CD4-positive, CD25-positive, alpha-beta regulatory T cell (primary cell): Measurements from ENCODE around the gene ENDOV. TPM values are rescaled to one million over a fixed set of nuclear protein-coding genes. Genes with fewer than 3 reads are reported as not detected.

Experiments used
- ATAC-seq, 2 donors: fragments of 150-1000 bp; cut with Tn5 transposase; one replicate each; pipeline ENCODE4 v1.10.0; 2021; ENCODE audit warnings: low read depth in 2 of 2, moderate number of reproducible peaks in 2 of 2, moderate library complexity in 1 of 2
- DNase-seq, 3 donors: peaks; one replicate each; pipeline versions ENCODE4 v3.0.0 to v3.0.0-alpha.2; 2012 to 2022; ENCODE audit warnings: mixed read lengths in 1 of 3
- H3K27ac ChIP-seq: one replicate; pipeline ENCODE4 v1.7.0; 2013; ENCODE audit warnings: mild to moderate bottlenecking, low read length; ENCODE audit not compliant: insufficient read depth, poor library complexity, severe bottlenecking
- H3K27me3 ChIP-seq: one replicate; pipeline ENCODE4 v1.7.0; 2013; ENCODE audit warnings: low read length; ENCODE audit not compliant: control insufficient read depth, insufficient read depth
- H3K36me3 ChIP-seq: one replicate; pipeline ENCODE4 v1.7.0; 2013; ENCODE audit warnings: mild to moderate bottlenecking, low read length, moderate library complexity; ENCODE audit not compliant: control insufficient read depth, insufficient read depth
- H3K4me1 ChIP-seq: 2 replicates; pipeline ENCODE4 v1.7.0; 2013; ENCODE audit warnings: mild to moderate bottlenecking, low read length; ENCODE audit not compliant: insufficient read depth, control insufficient read depth, poor library complexity, severe bottlenecking
- H3K4me3 ChIP-seq: one replicate; pipeline ENCODE4 v1.7.0; 2013; ENCODE audit warnings: low read depth, mild to moderate bottlenecking, low read length, moderate library complexity
- H3K9me3 ChIP-seq, 2 experiments: 1 replicate in 1 of 2; 2 replicates in 1 of 2; pipeline ENCODE4 v1.7.0; 2013; ENCODE audit warnings: low read length in 2 of 2, mild to moderate bottlenecking in 1 of 2, moderate library complexity in 1 of 2; ENCODE audit not compliant: control insufficient read depth in 2 of 2
- H3K27ac Mint-ChIP-seq, 3 donors: one replicate each; pipeline ENCODE4 v1.8.0; 2020 to 2022; ENCODE audit warnings: mild to moderate bottlenecking in 3 of 3, mixed read lengths in 3 of 3, moderate library complexity in 2 of 3
- H3K27me3 Mint-ChIP-seq: one replicate; pipeline ENCODE4 v1.8.0; 2022; ENCODE audit warnings: mild to moderate bottlenecking, mixed read lengths
- H3K36me3 Mint-ChIP-seq: one replicate; pipeline ENCODE4 v1.8.0; 2020; ENCODE audit warnings: mixed read lengths
- H3K4me1 Mint-ChIP-seq, 4 donors: one replicate each; pipeline ENCODE4 v1.8.0; 2020 to 2022; ENCODE audit warnings: mixed read lengths in 4 of 4, mild to moderate bottlenecking in 1 of 4
- H3K4me3 Mint-ChIP-seq, 4 donors: one replicate each; pipeline ENCODE4 v1.8.0; 2020 to 2022; ENCODE audit warnings: mild to moderate bottlenecking in 4 of 4, mixed read lengths in 4 of 4, moderate library complexity in 3 of 4
- H3K9me3 Mint-ChIP-seq, 7 donors: one replicate each; pipeline ENCODE4 v1.8.0; 2020 to 2022; ENCODE audit warnings: mixed read lengths in 7 of 7, mild to moderate bottlenecking in 3 of 7, moderate library complexity in 2 of 7
- polyA plus RNA-seq, 4 donors: library from polyadenylated mRNA; unstranded; fragments of 300-500 nt; fragmentation: Illumina TruSeq; gene quantifications; one replicate each; pipeline ENCODE4 v1.2.3, GENCODE V29; 2021
- total RNA-seq: library from RNA; stranded (reverse); gene quantifications from one replicate; pipeline ENCODE4 v1.2.3, GENCODE V29; 2022

The ENDOV gene
- total and polyA plus RNA-seq, 5 donors from 2014 or later: 6.7 to 13.1 (median 8.1) TPM

- Mint-ChIP-seq H3K4me3 (no peak overlapping the region), H3K9me3 (no peaks in the 10 kb centered on the region), H3K27me3 (peaks cover 50% of the 10 kb centered on the region), H3K27ac (peak overlapping the region in 1 of 3 donors; percentile 20), H3K4me1 (no peaks in the 10 kb centered on the region), H3K36me3 (no peaks in the 10 kb centered on the region)
- Histone ChIP-seq H3K27me3 (peaks cover under 1% of the 10 kb centered on the region), H3K9me3 (no peaks in the 10 kb centered on the region), H3K36me3 (no peaks in the 10 kb centered on the region), H3K4me3 (no peak overlapping the region), H3K4me1 (no peaks in the 10 kb centered on the region), H3K27ac (no peak overlapping the region)
- ATAC-seq (no peak), DNase-seq (no peak)
These were observed 46.7 kb downstream of the ENDOV start for GRCh38 chr17:80461528-80462160.

DNA sequence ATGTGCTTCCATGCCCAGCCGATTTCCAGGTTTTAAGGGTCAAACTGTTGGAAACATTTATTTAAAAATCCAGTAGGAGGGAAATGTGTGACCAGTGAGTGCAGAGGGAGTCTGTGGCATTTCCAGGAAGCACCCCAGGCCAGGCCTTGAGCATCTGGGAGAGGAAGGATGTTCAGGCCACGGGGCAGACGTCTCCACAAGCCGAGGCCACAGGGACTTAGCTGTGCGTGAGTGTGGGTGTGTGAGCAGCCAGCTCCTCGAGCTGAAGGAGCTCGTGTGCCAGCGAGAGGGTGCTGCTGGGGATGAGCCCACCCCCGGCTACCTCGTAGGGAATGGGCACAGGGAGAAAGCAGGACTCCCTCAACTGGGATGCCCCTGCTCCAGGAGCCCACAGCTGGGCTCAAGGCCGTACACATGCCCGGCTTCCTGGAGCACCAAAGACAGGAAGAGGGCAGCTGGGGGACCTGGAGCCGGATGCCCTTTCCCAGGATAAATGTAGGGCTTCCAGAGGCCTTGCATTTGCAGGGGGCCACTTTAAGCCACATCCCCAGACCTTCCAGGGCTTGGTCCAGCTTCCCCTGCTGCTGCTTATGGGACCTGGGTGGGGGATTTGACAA, 48.9 kb downstream of the ENDOV start:
- H3K9me3 ChIP-seq: no peaks in the 10 kb centered on the region
- no peaks in the 10 kb centered on the region for H3K36me3 ChIP-seq
- DNase-seq (no peak), ATAC-seq (no peak)
- Mint-ChIP-seq H3K27ac (no peak overlapping the region), H3K27me3 (peaks cover 42% of the 10 kb centered on the region), H3K36me3 (no peaks in the 10 kb centered on the region), H3K4me1 (no peaks in the 10 kb centered on the region), H3K9me3 (peaks cover 0 to 2% (median 0%) of the 10 kb centered on the region in 7 donors), H3K4me3 (no peak overlapping the region)
- H3K27ac ChIP-seq: no peak overlapping the region
- H3K4me3 ChIP-seq: no peak overlapping the region
- H3K27me3 ChIP-seq: peaks cover 6% of the 10 kb centered on the region
- no peaks in the 10 kb centered on the region for H3K4me1 ChIP-seq

GRCh38 chr17:80464486-80464885, 49.5 kb downstream of the ENDOV start:
- H3K27ac Mint-ChIP-seq: no peak overlapping the region
- no peak for ATAC-seq
- H3K9me3 ChIP-seq: no peaks in the 10 kb centered on the region
- peaks cover 0 to 2% (median 0%) of the 10 kb centered on the region in 7 donors for H3K9me3 Mint-ChIP-seq
- no peak overlapping the region for H3K4me3 Mint-ChIP-seq
- no peak for DNase-seq
- H3K27me3 Mint-ChIP-seq: peaks cover 36% of the 10 kb centered on the region
- H3K27me3 ChIP-seq: peaks cover 6% of the 10 kb centered on the region
- H3K4me1 Mint-ChIP-seq: no peaks in the 10 kb centered on the region
- H3K27ac ChIP-seq: no peak overlapping the region
- no peak overlapping the region for H3K4me3 ChIP-seq
- H3K36me3 Mint-ChIP-seq: no peaks in the 10 kb centered on the region
- H3K36me3 ChIP-seq: no peaks in the 10 kb centered on the region
- no peaks in the 10 kb centered on the region for H3K4me1 ChIP-seq

GRCh38 chr17:80465327-80465974, 50.5 kb downstream of the ENDOV start:
- Mint-ChIP-seq H3K4me1 (no peaks in the 10 kb centered on the region), H3K27ac (no peak overlapping the region), H3K4me3 (no peak overlapping the region), H3K36me3 (no peaks in the 10 kb centered on the region), H3K9me3 (peaks cover 0 to 2% (median 0%) of the 10 kb centered on the region in 7 donors), H3K27me3 (peaks cover 34% of the 10 kb centered on the region)
- no peak overlapping the region for H3K4me3 ChIP-seq
- DNase-seq: no peak
- H3K27ac ChIP-seq: no peak overlapping the region
- H3K27me3 ChIP-seq: peaks cover 6% of the 10 kb centered on the region
- no peaks in the 10 kb centered on the region for H3K4me1 ChIP-seq
- no peaks in the 10 kb centered on the region for H3K9me3 ChIP-seq
- no peaks in the 10 kb centered on the region for H3K36me3 ChIP-seq
- no peak for ATAC-seq

GRCh38 chr17:80466188-80466705, 51.3 kb downstream of the ENDOV start:
- no peak overlapping the region for H3K27ac Mint-ChIP-seq
- no peak overlapping the region for H3K4me3 Mint-ChIP-seq
- no peak for DNase-seq
- no peaks in the 10 kb centered on the region for H3K36me3 Mint-ChIP-seq
- Histone ChIP-seq H3K27ac (no peak overlapping the region), H3K4me1 (no peaks in the 10 kb centered on the region), H3K9me3 (no peaks in the 10 kb centered on the region), H3K4me3 (no peak overlapping the region), H3K27me3 (peaks cover 6% of the 10 kb centered on the region), H3K36me3 (no peaks in the 10 kb centered on the region)
- ATAC-seq: no peak
- peaks cover 28% of the 10 kb centered on the region for H3K27me3 Mint-ChIP-seq
- H3K9me3 Mint-ChIP-seq: peaks cover 0 to 2% (median 0%) of the 10 kb centered on the region in 7 donors
- H3K4me1 Mint-ChIP-seq: no peaks in the 10 kb centered on the region

GRCh38 chr17:80468242-80468641, 53.3 kb downstream of the ENDOV start:
- no peaks in the 10 kb centered on the region for H3K4me1 ChIP-seq
- Mint-ChIP-seq H3K9me3 (peaks cover 0 to 2% (median 0%) of the 10 kb centered on the region in 7 donors), H3K4me1 (peaks cover 0 to 9% (median 6%) of the 10 kb centered on the region in 4 donors), H3K4me3 (no peak overlapping the region), H3K36me3 (no peaks in the 10 kb centered on the region), H3K27ac (no peak overlapping the region), H3K27me3 (peaks cover 40% of the 10 kb centered on the region)
- H3K27me3 ChIP-seq: peaks cover 6% of the 10 kb centered on the region
- ATAC-seq (no peak), DNase-seq (no peak)
- no peaks in the 10 kb centered on the region for H3K36me3 ChIP-seq
- H3K4me3 ChIP-seq: no peak overlapping the region
- H3K9me3 ChIP-seq: no peaks in the 10 kb centered on the region
- H3K27ac ChIP-seq: no peak overlapping the region

- no peak for DNase-seq
- Histone ChIP-seq H3K27ac (no peak overlapping the region), H3K36me3 (no peaks in the 10 kb centered on the region), H3K4me1 (no peaks in the 10 kb centered on the region), H3K9me3 (no peaks in the 10 kb centered on the region), H3K27me3 (peaks cover 6% of the 10 kb centered on the region), H3K4me3 (no peak overlapping the region)
- H3K4me3 Mint-ChIP-seq: peak overlapping the region in 1 of 4 donors; percentile 52
- peaks cover 43% of the 10 kb centered on the region for H3K27me3 Mint-ChIP-seq
- no peak overlapping the region for H3K27ac Mint-ChIP-seq
- no peaks in the 10 kb centered on the region for H3K36me3 Mint-ChIP-seq
- no peak for ATAC-seq
- peaks cover 0 to 2% (median 0%) of the 10 kb centered on the region in 7 donors for H3K9me3 Mint-ChIP-seq
- H3K4me1 Mint-ChIP-seq: peaks cover 0 to 9% (median 6%) of the 10 kb centered on the region in 4 donors
These were observed 54.0 kb downstream of the ENDOV start for GRCh38 chr17:80468781-80469493.
